Mucosa of descending colon (tissue), 3 donors: ENCODE measurements around the gene FAM43B. TPM values are rescaled to one million over a fixed set of nuclear protein-coding genes. Genes with fewer than 3 reads are reported as not detected.
A peak's percentile ranks its signal among the peaks of the same experiment; 100 is the strongest.

Source experiments
- ATAC-seq: fragments of 200-7000 bp; cut with Tn5 transposase; one replicate; pipeline ENCODE4 v1.9.1; 2020; ENCODE audit warnings: mild to moderate bottlenecking, moderate library complexity
- DNase-seq, 3 donors: peaks; one replicate each; pipeline ENCODE4 v3.0.0-alpha.2; 2020
- H3K36me3 ChIP-seq: fragments of 200-600 bp; one replicate; pipeline ENCODE4 v1.8.0; 2021; ENCODE audit warnings: low read depth, mild to moderate bottlenecking
- H3K4me1 ChIP-seq: fragments of 200-600 bp; one replicate; pipeline ENCODE4 v1.8.0; 2021; ENCODE audit warnings: low read depth, mild to moderate bottlenecking
- H3K4me3 ChIP-seq: fragments of 200-600 bp; one replicate; pipeline ENCODE4 v1.8.0; 2021; ENCODE audit warnings: mild to moderate bottlenecking
- H3K9me3 ChIP-seq: fragments of 200-600 bp; one replicate; pipeline ENCODE4 v1.8.0; 2021; ENCODE audit warnings: mild to moderate bottlenecking
- CTCF ChIP-seq: fragments of 200-600 bp; IDR thresholded peaks from one replicate; pipeline ENCODE4 v1.8.0; 2022; ENCODE audit warnings: antibody characterized with exemption, mild to moderate bottlenecking
- intact Hi-C, 2 donors: fragments of 100-400 bp; cut with DNase I in 1 of 2; cut with micrococcal nuclease in 1 of 2; formaldehyde crosslinking; loops; one replicate each; pipeline versions ENCODE4 v1.11.0 to v1.11.1; 2022; cut with DNase I, micrococcal nuclease
- long read RNA-seq, 2 donors: library from polyadenylated mRNA; unstranded; transcript quantifications; one replicate each; pipeline ENCODE4 v2.0.0, GENCODE V29; 2019 to 2021
- total RNA-seq, 3 donors: library from RNA; stranded (reverse); fragmentation: NEBNext Ultra II Directional in 2 of 3; extraction: Animal tissue kit (Norgen Biotek cat#: 25700) in 2 of 3; gene quantifications; one replicate each; pipeline versions ENCODE4 v1.2.1 to v1.2.4, GENCODE V29; 2021 to 2023
- donor health status: DM: no; HTN: no; CAD: no; lungs with moderate emphysema.
- donor health status: DM: no; HTN: no; CAD: no.
- donor health status: DM: no; HTN: yes; CAD: no.

Gene FAM43B, protein sequence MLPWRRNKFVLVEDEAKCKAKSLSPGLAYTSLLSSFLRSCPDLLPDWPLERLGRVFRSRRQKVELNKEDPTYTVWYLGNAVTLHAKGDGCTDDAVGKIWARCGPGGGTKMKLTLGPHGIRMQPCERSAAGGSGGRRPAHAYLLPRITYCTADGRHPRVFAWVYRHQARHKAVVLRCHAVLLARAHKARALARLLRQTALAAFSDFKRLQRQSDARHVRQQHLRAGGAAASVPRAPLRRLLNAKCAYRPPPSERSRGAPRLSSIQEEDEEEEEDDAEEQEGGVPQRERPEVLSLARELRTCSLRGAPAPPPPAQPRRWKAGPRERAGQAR
- total RNA-seq = under 1 TPM; 0.14 to 0.92 (median 0.43) TPM
- long read RNA-seq, donor 1, transcript FAM43B-201 (1 exons, 2,572 nt) = major isoform, 6 of 6 reads
- long read RNA-seq, donor 1, partial matches to known transcripts = 0 of 6 reads
- long read RNA-seq, donor 1, other reads (novel, unspliced or antisense) = 0 of 6 reads
- long read RNA-seq, donor 2 = 0 reads

GRCh38 chr1:20551945-20552727 lies at the start of gene FAM43B:
TSS of gene FAM43B (plus strand) at chr1:20552573. CDS start at chr1:20552974, 401 bp downstream.
- peak; percentile 40 for ATAC-seq

DNA sequence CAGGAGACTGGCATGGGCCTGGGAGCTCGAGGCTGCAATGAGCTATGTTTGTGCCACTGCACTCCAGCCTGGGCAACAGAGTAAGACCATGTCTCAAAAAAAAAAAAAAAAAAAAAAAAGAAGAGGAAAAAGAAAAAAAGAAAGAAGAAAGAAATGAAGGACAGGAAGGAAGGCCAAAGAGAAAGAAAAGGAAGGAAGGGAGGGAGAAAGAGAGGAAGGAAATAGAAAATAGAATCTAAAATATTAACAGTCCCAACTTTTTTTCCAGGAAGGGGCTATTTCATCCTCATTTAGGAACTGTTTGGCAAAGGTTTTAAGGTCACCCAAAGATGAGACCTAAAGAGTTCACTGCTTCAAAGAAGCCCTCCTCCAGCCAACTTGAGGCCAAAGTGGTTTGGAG lies 46.9 kb upstream of the FAM43B start:
- intact Hi-C loops = no loop called here
- ATAC-seq = no peak
- DNase-seq = no peak
- peaks cover 8% of the 10 kb centered on the region for H3K36me3 ChIP-seq
- H3K9me3 ChIP-seq = no peaks in the 10 kb centered on the region
- no peak for TF ChIP-seq CTCF
- no peak overlapping the region for H3K4me3 ChIP-seq
- H3K4me1 ChIP-seq = peaks cover 22% of the 10 kb centered on the region

More at GRCh38 chr1:20551945-20552727, at the start of gene FAM43B:
- Histone ChIP-seq H3K9me3 (no peaks in the 10 kb centered on the region), H3K36me3 (no peaks in the 10 kb centered on the region), H3K4me1 (peaks cover 15% of the 10 kb centered on the region), H3K4me3 (no peak within 1 kb of the TSS)
- no peak for TF ChIP-seq CTCF
- DNase-seq = peak; percentile 21 to 59 (median 34)
- intact Hi-C loops = no loop called here

DNA sequence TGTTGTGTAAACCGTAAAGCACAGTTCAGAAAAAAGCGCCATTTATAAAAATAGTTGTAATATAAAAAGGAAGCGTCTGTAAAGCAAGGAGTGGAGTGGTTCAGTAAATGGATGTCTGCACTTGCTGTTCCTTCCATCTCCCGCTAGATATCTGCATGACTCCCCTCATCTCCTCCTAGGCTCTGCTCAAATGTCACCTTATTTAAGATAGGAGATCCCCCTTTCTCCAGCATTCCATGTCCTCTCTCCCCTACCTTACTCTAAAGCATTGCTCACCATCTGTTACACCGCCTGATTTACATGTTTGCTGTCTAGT lies 45.2 kb upstream of the FAM43B start:
- TF ChIP-seq CTCF = no peak
- Histone ChIP-seq H3K36me3 (peaks cover 7% of the 10 kb centered on the region), H3K4me1 (peaks cover 22% of the 10 kb centered on the region), H3K9me3 (no peaks in the 10 kb centered on the region), H3K4me3 (peak overlapping the region; percentile 79)
- DNase-seq (no peak), ATAC-seq (peak; percentile 34)
- intact Hi-C loops = no loop called here

DNA sequence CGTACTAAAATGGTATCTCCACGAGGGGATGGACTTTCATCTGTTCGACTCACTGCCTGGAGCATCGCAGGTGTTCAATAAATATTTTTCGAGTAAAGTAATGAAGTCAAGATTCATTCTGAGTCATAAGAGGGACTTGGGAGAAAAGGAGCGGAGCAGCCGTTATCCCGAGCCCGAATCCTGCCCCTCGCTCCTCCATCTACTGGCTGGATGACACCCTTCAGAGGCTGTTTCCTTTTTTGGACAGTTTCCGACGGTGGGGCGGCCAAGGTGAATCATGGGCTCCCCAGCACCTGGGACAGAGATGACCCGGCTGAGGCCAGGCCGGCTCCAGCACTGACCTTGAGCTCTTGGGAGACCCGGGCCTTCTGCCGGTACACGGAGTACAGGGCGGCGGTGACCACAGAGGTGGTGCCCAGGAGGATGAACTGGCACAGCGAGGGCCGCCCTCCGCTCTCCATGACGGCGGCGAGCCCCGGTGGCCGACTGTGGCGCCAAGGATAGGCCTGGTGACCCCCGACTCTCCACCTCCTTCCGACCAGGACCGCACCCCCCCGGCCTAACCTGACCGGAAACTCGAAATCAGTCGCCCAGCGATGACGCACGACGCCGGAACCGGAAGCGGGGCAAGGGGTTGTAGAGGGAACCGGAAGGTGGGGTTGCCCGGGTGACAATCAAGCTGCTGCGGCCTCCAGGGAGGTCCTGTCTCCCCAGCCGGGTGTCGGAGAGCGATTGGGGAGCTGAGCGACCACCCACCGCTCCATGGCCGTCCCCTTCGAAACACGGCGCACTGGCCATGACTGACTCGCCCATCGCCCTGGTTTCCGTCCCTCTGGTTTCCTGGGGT lies 44.6 kb upstream of the FAM43B start, which contains the start of gene MUL1:
Gene MUL1 (minus strand): TSS at position 588 of the 847 bp plus-strand sequence. CDS start 127 bp downstream, at position 461.
- ATAC-seq (peak; percentile 99), DNase-seq (peak; percentile 97)
- no peak for TF ChIP-seq CTCF
- Histone ChIP-seq H3K4me1 (peaks cover 22% of the 10 kb centered on the region), H3K36me3 (peaks cover 1% of the 10 kb centered on the region), H3K9me3 (no peaks in the 10 kb centered on the region), H3K4me3 (peak within 1 kb of the TSS; percentile 79)
- intact Hi-C loops = no loop called here

DNA sequence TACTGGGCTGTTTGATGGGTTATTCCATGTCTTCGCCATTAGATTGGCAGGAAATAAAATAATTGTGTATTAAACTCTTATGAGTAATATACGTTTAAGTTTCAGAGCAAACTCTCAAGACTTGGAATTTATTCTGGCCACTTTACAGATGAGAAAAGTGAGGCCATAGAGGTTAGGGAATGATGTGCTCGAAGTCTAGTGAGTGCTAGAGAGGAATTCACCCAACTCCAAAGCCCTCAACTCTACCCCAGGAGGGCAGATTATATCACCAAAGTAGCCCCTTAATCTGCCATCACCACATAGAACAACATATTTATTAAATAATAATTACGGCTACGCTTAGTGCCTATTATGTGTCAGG lies 44.0 kb upstream of the FAM43B start:
- ATAC-seq = no peak
- intact Hi-C loops = no loop called here

More for the DNA sequence above, 44.0 kb upstream of the FAM43B start:
- Histone ChIP-seq H3K4me3 (peak overlapping the region; percentile 79), H3K4me1 (peaks cover 22% of the 10 kb centered on the region), H3K36me3 (no peaks in the 10 kb centered on the region), H3K9me3 (no peaks in the 10 kb centered on the region)
- no peak for TF ChIP-seq CTCF
- DNase-seq = no peak
